Measurements from ENCODE around the gene LDB2. TPM values are rescaled to one million over a fixed set of nuclear protein-coding genes. Genes with fewer than 3 reads are reported as not detected.

Gene LDB2
- total RNA-seq, 2 experiments from 2014 or later, result not detected

GRCh38 chr4:16663307-16663706 is 235.1 kb downstream of the LDB2 start:
- H3K79me2 ChIP-seq (ENCODE audit: insufficient read depth, low read depth, low read length), result no peaks in the 10 kb centered on the region
- CTCF ChIA-PET (ENCODE audit: unreplicated experiment), result no interaction called here
- H3K9me2 ChIP-seq (ENCODE audit: insufficient read depth, low read length), result no peaks in the 10 kb centered on the region
- H4K20me1 ChIP-seq (ENCODE audit: insufficient read depth, low read length), result no peaks in the 10 kb centered on the region
- no peak overlapping the region for H2AFZ ChIP-seq (ENCODE audit: low read length)
- no peak overlapping the region for H3K27ac ChIP-seq (ENCODE audit: low read depth, low read length, poor library complexity, severe bottlenecking)
- H3K4me3 ChIP-seq (ENCODE audit: low read depth, low read length, poor library complexity, severe bottlenecking), result no peak overlapping the region
- H3K9me3 ChIP-seq (ENCODE audit: low read length), result no peaks in the 10 kb centered on the region
- no peak for DNase-seq (ENCODE audit: low spot score)
- intact Hi-C loops (cut with micrococcal nuclease; ENCODE audit: unreplicated experiment), result no loop called here
- POLR2A ChIA-PET, result interaction anchor here (0.7 to 1.0 kb wide), 2 partner anchors 8 to 845 kb away, joined by 3 read pairs; no protein-coding TSS in a partner anchor
- no TSS peak for BruUV-seq (replicated peaks)
- H3K4me1 ChIP-seq (ENCODE audit: insufficient read depth, low read length, poor library complexity, severe bottlenecking), result no peaks in the 10 kb centered on the region
- TF ChIP-seq EZH2phosphoT487 (IDR thresholded peaks at IDR 0.05; ENCODE audit: borderline replicate concordance, low read depth, low read length), result no peak
- TF ChIP-seq, protein P1, sequence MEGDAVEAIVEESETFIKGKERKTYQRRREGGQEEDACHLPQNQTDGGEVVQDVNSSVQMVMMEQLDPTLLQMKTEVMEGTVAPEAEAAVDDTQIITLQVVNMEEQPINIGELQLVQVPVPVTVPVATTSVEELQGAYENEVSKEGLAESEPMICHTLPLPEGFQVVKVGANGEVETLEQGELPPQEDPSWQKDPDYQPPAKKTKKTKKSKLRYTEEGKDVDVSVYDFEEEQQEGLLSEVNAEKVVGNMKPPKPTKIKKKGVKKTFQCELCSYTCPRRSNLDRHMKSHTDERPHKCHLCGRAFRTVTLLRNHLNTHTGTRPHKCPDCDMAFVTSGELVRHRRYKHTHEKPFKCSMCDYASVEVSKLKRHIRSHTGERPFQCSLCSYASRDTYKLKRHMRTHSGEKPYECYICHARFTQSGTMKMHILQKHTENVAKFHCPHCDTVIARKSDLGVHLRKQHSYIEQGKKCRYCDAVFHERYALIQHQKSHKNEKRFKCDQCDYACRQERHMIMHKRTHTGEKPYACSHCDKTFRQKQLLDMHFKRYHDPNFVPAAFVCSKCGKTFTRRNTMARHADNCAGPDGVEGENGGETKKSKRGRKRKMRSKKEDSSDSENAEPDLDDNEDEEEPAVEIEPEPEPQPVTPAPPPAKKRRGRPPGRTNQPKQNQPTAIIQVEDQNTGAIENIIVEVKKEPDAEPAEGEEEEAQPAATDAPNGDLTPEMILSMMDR (conservative IDR thresholded peaks at IDR 0.05; ENCODE audit: low read length), result no peak
- no peak overlapping the region for H3K4me2 ChIP-seq (ENCODE audit: low read length)
- no peaks in the 10 kb centered on the region for H3K36me3 ChIP-seq (ENCODE audit: insufficient read depth, low read length)

DNA sequence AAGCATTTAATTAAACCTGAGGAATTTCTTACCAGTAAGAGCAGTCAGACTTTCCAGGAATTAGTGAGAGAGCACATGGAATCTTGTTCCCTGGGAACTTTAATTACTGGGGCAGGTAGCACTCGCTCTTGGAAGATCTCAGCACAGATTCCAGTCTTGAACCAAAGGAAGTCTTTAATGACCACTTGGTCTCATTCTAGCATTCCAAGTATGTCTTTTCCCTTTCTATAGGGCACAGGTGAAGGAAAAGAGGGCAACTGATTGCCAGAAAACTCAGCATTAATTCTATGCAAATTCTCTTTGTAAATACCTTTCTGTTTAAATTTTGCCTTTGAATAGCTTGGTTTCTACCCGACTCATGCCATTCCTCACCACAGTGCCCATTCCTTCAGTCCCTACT is 236.6 kb downstream of the LDB2 start:
- Histone ChIP-seq H3K79me2 (ENCODE audit: insufficient read depth, low read depth, low read length) (no peaks in the 10 kb centered on the region), H2AFZ (ENCODE audit: low read length) (no peak overlapping the region), H3K9me2 (ENCODE audit: insufficient read depth, low read length) (no peaks in the 10 kb centered on the region), H3K4me3 (ENCODE audit: low read depth, low read length, poor library complexity, severe bottlenecking) (no peak overlapping the region), H3K4me2 (ENCODE audit: low read length) (no peak overlapping the region), H3K27ac (ENCODE audit: low read depth, low read length, poor library complexity, severe bottlenecking) (no peak overlapping the region), H3K36me3 (ENCODE audit: insufficient read depth, low read length) (no peaks in the 10 kb centered on the region), H3K9me3 (ENCODE audit: low read length) (no peaks in the 10 kb centered on the region), H4K20me1 (ENCODE audit: insufficient read depth, low read length) (no peaks in the 10 kb centered on the region), H3K4me1 (ENCODE audit: insufficient read depth, low read length, poor library complexity, severe bottlenecking) (no peaks in the 10 kb centered on the region)
- intact Hi-C loops (cut with micrococcal nuclease; ENCODE audit: unreplicated experiment), result no loop called here
- CTCF ChIA-PET (ENCODE audit: unreplicated experiment), result no interaction called here
- no peak for TF ChIP-seq EZH2phosphoT487 (IDR thresholded peaks at IDR 0.05; ENCODE audit: borderline replicate concordance, low read depth, low read length)
- TF ChIP-seq, protein P1 (conservative IDR thresholded peaks at IDR 0.05; ENCODE audit: low read length), result no peak
- POLR2A ChIA-PET, result no interaction called here
- no peak for DNase-seq (ENCODE audit: low spot score)
- no TSS peak for BruUV-seq (replicated peaks)

- DNase-seq (ENCODE audit: low spot score), result no peak
- Histone ChIP-seq H3K4me1 (ENCODE audit: insufficient read depth, low read length, poor library complexity, severe bottlenecking) (no peaks in the 10 kb centered on the region), H3K9me2 (ENCODE audit: insufficient read depth, low read length) (no peaks in the 10 kb centered on the region), H3K79me2 (ENCODE audit: insufficient read depth, low read depth, low read length) (no peaks in the 10 kb centered on the region), H3K36me3 (ENCODE audit: insufficient read depth, low read length) (no peaks in the 10 kb centered on the region), H2AFZ (ENCODE audit: low read length) (no peak overlapping the region), H3K4me3 (ENCODE audit: low read depth, low read length, poor library complexity, severe bottlenecking) (no peak overlapping the region), H3K4me2 (ENCODE audit: low read length) (no peak overlapping the region), H3K9me3 (ENCODE audit: low read length) (no peaks in the 10 kb centered on the region), H4K20me1 (ENCODE audit: insufficient read depth, low read length) (no peaks in the 10 kb centered on the region), H3K27ac (ENCODE audit: low read depth, low read length, poor library complexity, severe bottlenecking) (no peak overlapping the region)
- ChIA-PET POLR2A (no interaction called here), CTCF (ENCODE audit: unreplicated experiment) (no interaction called here)
- intact Hi-C loops (cut with micrococcal nuclease; ENCODE audit: unreplicated experiment), result no loop called here
- TF ChIP-seq, protein P1 (conservative IDR thresholded peaks at IDR 0.05; ENCODE audit: low read length), result no peak
- no peak for TF ChIP-seq EZH2phosphoT487 (IDR thresholded peaks at IDR 0.05; ENCODE audit: borderline replicate concordance, low read depth, low read length)
- BruUV-seq (replicated peaks), result no TSS peak
Observed at GRCh38 chr4:16660656-16661055, 237.8 kb downstream of the LDB2 start.
